HG03565 (cell line): ENCODE measurements around the gene ABHD2.
"Not testable (repeated sequence)": the region's sequence is repeated elsewhere in the genome, so short reads cannot be mapped to it uniquely, and the experiment has no call there.

Experiments
- ATAC-seq: cut with Tn5 transposase; IDR thresholded peaks from one replicate; pipeline ENCODE4 v1.9.1; 2021; ENCODE audit warnings: mild to moderate bottlenecking, moderate library complexity; ENCODE audit not compliant: unreplicated experiment

Gene ABHD2

GRCh38 chr15:89087830-89088604 lies at the start of gene ABHD2:
TSS of gene ABHD2 (plus strand) at chr15:89088456. CDS start at chr15:89116328, 27,872 bp downstream.
- ATAC-seq = peak; percentile 93

- ATAC-seq = no peak
These were observed 49.1 kb upstream of the ABHD2 start for GRCh38 chr15:89039142-89039541.

- no peak for ATAC-seq
These were observed 46.7 kb upstream of the ABHD2 start for GRCh38 chr15:89041507-89041906.

GRCh38 chr15:89042387-89042786 lies 45.9 kb upstream of the ABHD2 start:
- ATAC-seq = no peak

GRCh38 chr15:89043031-89044002 lies 44.9 kb upstream of the ABHD2 start:
- no peak for ATAC-seq

GRCh38 chr15:89049016-89049666 lies 39.1 kb upstream of the ABHD2 start:
- not testable (repeated sequence) for ATAC-seq

- no peak for ATAC-seq
These were observed 36.4 kb upstream of the ABHD2 start for GRCh38 chr15:89051875-89052274.

- ATAC-seq = no peak
These were observed 35.8 kb upstream of the ABHD2 start for GRCh38 chr15:89052474-89052873.

- no peak for ATAC-seq
These were observed 33.4 kb upstream of the ABHD2 start for GRCh38 chr15:89054873-89055272.

- ATAC-seq = no peak
These were observed 30.6 kb upstream of the ABHD2 start for GRCh38 chr15:89057506-89058133.

GRCh38 chr15:89058376-89058775 lies 29.9 kb upstream of the ABHD2 start:
- ATAC-seq = no peak

GRCh38 chr15:89058876-89059405 lies 29.3 kb upstream of the ABHD2 start:
- no peak for ATAC-seq

GRCh38 chr15:89066280-89066679 lies 22.0 kb upstream of the ABHD2 start:
- ATAC-seq = no peak

- peak; percentile 14 for ATAC-seq
These were observed 20.5 kb upstream of the ABHD2 start for GRCh38 chr15:89067751-89068150.

GRCh38 chr15:89068325-89068784 lies 19.9 kb upstream of the ABHD2 start:
- ATAC-seq = peak; percentile 95

GRCh38 chr15:89070197-89071124 lies 17.8 kb upstream of the ABHD2 start:
- no peak for ATAC-seq

- ATAC-seq = no peak
These were observed 16.8 kb upstream of the ABHD2 start for GRCh38 chr15:89071471-89071870.

- no peak for ATAC-seq
These were observed 15.9 kb upstream of the ABHD2 start for GRCh38 chr15:89072277-89072869.
